ENCODE data around the gene RELN. TPM values are rescaled to one million over a fixed set of nuclear protein-coding genes. Genes with fewer than 3 reads are reported as not detected.

The RELN gene
- total and polyA plus RNA-seq, 2 of the 13 experiments (the other 11 are each of a cell fraction or from before 2014, with no cell fraction given) = 315 to 332 TPM

GRCh38 chr7:103951311-103951710 is 38.1 kb downstream of the RELN start:
- intact Hi-C loops (cut with micrococcal nuclease; ENCODE audit: unreplicated experiment) = no loop called here
- no TSS peak for BruUV-seq (replicated peaks)
- TF ChIP-seq RARG (CRISPR knock-in tag; IDR thresholded peaks at IDR 0.05; ENCODE audit: low read depth) (no peak), DNMT3B (CRISPR knock-in tag; conservative IDR thresholded peaks at IDR 0.05) (no peak), ARNT2 (CRISPR knock-in tag; IDR thresholded peaks at IDR 0.05; ENCODE audit: low read depth) (no peak), CEBPG (CRISPR knock-in tag; IDR thresholded peaks at IDR 0.05) (no peak), MXI1 (IDR thresholded peaks at IDR 0.05; ENCODE audit: borderline replicate concordance, low read depth, low read length) (no peak), RAD21 (CRISPR knock-in tag; IDR thresholded peaks at IDR 0.05) (no peak)
- TF ChIP-seq, protein P1, sequence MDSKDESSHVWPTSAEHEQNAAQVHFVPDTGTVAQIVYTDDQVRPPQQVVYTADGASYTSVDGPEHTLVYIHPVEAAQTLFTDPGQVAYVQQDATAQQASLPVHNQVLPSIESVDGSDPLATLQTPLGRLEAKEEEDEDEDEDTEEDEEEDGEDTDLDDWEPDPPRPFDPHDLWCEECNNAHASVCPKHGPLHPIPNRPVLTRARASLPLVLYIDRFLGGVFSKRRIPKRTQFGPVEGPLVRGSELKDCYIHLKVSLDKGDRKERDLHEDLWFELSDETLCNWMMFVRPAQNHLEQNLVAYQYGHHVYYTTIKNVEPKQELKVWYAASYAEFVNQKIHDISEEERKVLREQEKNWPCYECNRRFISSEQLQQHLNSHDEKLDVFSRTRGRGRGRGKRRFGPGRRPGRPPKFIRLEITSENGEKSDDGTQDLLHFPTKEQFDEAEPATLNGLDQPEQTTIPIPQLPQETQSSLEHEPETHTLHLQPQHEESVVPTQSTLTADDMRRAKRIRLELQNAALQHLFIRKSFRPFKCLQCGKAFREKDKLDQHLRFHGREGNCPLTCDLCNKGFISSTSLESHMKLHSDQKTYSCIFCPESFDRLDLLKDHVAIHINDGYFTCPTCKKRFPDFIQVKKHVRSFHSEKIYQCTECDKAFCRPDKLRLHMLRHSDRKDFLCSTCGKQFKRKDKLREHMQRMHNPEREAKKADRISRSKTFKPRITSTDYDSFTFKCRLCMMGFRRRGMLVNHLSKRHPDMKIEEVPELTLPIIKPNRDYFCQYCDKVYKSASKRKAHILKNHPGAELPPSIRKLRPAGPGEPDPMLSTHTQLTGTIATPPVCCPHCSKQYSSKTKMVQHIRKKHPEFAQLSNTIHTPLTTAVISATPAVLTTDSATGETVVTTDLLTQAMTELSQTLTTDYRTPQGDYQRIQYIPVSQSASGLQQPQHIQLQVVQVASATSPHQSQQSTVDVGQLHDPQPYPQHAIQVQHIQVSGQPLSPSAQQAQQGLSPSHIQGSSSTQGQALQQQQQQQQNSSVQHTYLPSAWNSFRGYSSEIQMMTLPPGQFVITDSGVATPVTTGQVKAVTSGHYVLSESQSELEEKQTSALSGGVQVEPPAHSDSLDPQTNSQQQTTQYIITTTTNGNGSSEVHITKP (CRISPR knock-in tag; IDR thresholded peaks at IDR 0.05; ENCODE audit: low read depth) = no peak

More at GRCh38 chr7:103951311-103951710, 38.1 kb downstream of the RELN start:
- WGBS (ENCODE audit: low lambda C conversion rate) = 62% methylated on average over 2 of the region's 2 CpGs
- Histone ChIP-seq H2AFZ (ENCODE audit: low read length) (no peak overlapping the region), H4K20me1 (ENCODE audit: insufficient read depth, low read length) (no peaks in the 10 kb centered on the region), H3K79me2 (ENCODE audit: insufficient read depth, low read length) (peaks cover 2% of the 10 kb centered on the region), H3K36me3 (replicated peaks in 1 of 2; ENCODE audit: control insufficient read depth in 1 of 2, insufficient read depth in 2 of 2, low read length in 2 of 2) (peaks cover 0 to 8% of the 10 kb centered on the region in 2 experiments; a peak in 2 of 5 replicates), H3K9ac (ENCODE audit: insufficient read depth, low read depth, low read length) (no peak overlapping the region), H3K4me3 (replicated peaks in 1 of 3; ENCODE audit: insufficient read depth in 1 of 3, low read depth in 2 of 3, low read length in 3 of 3) (no peak overlapping the region), H3K4me2 (ENCODE audit: low read depth, low read length) (no peak overlapping the region), H3K9me3 (ENCODE audit: low read length) (no peaks in the 10 kb centered on the region), H3K4me1 (ENCODE audit: insufficient read depth, low read length) (no peaks in the 10 kb centered on the region), H3K27ac (ENCODE audit: extremely low read length, insufficient read depth, low read length) (no peak overlapping the region), H3K27me3 (ENCODE audit: control insufficient read depth in 1 of 2, insufficient read depth in 2 of 2, low read length in 2 of 2) (no peaks in the 10 kb centered on the region)
- in situ Hi-C loops (cut with HindIII; ENCODE audit: extremely low pct_ligation_motif_present, low pct_unique_long_range_greater_than_20kb) = no loop called here
- ChIA-PET POLR2A (no interaction called here), CTCF (ENCODE audit: low intra/inter-chr PET ratio, low total read pairs) (no interaction called here)
- FAIRE-seq = no peak
- no peak for ATAC-seq
- no peak for DNase-seq (ENCODE audit: low spot score)
